HK-2 (cell line): Measurements from ENCODE around the gene SLC4A3.
"Not testable (repeated sequence)": the region's sequence is repeated elsewhere in the genome, so short reads cannot be mapped to it uniquely, and the experiment has no call there.

Experiments
- DNase-seq: peaks from one replicate; pipeline ENCODE4 v3.0.0-alpha.2; 2018; ENCODE audit not compliant: unreplicated experiment

SLC4A3 gene

GRCh38 chr2:219680958-219681693 lies 53.7 kb downstream of the SLC4A3 start:
- DNase-seq = no peak

- no peak for DNase-seq
Measured at GRCh38 chr2:219681694-219682300, 54.4 kb downstream of the SLC4A3 start.

- DNase-seq = not testable (repeated sequence)
Measured at GRCh38 chr2:219683474-219683873, 56.0 kb downstream of the SLC4A3 start.

GRCh38 chr2:219684721-219685689 lies 57.6 kb downstream of the SLC4A3 start:
- DNase-seq = peak; percentile 43

GRCh38 chr2:219687272-219687671 lies 59.8 kb downstream of the SLC4A3 start:
- no peak for DNase-seq

- DNase-seq = peak; percentile 52
Measured at GRCh38 chr2:219687882-219688559, 60.6 kb downstream of the SLC4A3 start.

GRCh38 chr2:219688560-219689445 lies 61.4 kb downstream of the SLC4A3 start:
- peak; percentile 79 for DNase-seq

- DNase-seq = peak; percentile 53
Measured at GRCh38 chr2:219689676-219690628, 62.5 kb downstream of the SLC4A3 start.

- no peak for DNase-seq
Measured at GRCh38 chr2:219691571-219691970, 64.1 kb downstream of the SLC4A3 start.
